Stimulated activated CD8-positive, alpha-beta memory T cell treated with anti-CD3 and anti-CD28 coated beads, Interleukin-4, amount 100 ng/mL, for 1 hour (primary cell): ENCODE results near the gene SCARB2.

Source experiments
- DNase-seq, 2 donors: peaks; one replicate each; pipeline ENCODE4 v3.0.0-alpha.2; 2020; ENCODE audit warnings: low read depth in 2 of 2, low spot score in 1 of 2

SCARB2 gene

GRCh38 chr4:76155979-76156378, 57.6 kb downstream of the SCARB2 start:
- DNase-seq, result no peak

DNA sequence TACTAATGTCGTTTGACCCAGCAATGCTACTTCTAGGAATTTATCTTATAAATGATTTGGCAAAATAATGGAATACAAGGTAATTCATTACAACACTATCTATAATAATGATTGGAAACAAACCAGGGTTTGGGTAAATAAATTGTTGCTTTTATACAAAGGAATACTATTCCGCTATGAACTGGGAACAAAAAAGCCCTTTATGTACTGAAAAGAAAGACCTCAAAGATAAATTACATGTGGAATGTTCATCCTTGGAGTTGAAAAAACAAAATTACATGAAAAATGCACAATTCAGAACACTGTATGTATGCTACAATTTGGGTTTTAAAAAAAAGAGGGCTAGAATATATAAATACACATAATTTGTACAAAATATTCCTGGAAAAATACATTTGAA, 60.3 kb downstream of the SCARB2 start:
- no peak for DNase-seq

- peak; percentile 88 to 89 for DNase-seq
Measured at GRCh38 chr4:76148142-76148865, 65.3 kb downstream of the SCARB2 start, which contains the start of gene NUP54. TSS of gene NUP54 (minus strand) at chr4:76148397. CDS start at chr4:76148374, 23 bp downstream.

- no peak for DNase-seq
Measured at GRCh38 chr4:76147454-76148141, 66.0 kb downstream of the SCARB2 start.

GRCh38 chr4:76144546-76144945, 69.1 kb downstream of the SCARB2 start:
- DNase-seq, result no peak

GRCh38 chr4:76141241-76141640, 72.4 kb downstream of the SCARB2 start:
- DNase-seq, result no peak

DNA sequence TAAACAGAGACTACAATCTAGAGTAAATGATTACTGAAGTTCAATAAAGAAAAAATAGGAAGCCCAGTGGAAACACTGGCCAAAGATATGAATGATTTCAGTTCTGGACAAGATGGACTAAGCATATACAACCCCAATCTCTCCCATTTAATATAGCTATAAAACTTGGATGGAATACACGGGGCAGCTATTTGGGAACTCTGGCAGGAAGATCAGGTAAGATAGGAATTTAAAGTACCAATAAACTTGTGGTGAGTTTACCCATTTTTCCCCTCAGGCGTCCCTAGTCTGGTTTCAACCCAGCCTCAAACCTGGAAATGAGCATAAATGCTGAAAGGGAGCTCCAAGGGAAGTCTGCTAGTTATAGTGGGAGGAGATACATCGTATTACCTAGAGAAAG, 85.9 kb downstream of the SCARB2 start:
- no peak for DNase-seq

- no peak for DNase-seq
Measured at GRCh38 chr4:76125816-76126215, 87.8 kb downstream of the SCARB2 start.

GRCh38 chr4:76120199-76120598, 93.4 kb downstream of the SCARB2 start:
- no peak for DNase-seq

- no peak for DNase-seq
Measured at GRCh38 chr4:76117536-76117935, 96.1 kb downstream of the SCARB2 start.

DNA sequence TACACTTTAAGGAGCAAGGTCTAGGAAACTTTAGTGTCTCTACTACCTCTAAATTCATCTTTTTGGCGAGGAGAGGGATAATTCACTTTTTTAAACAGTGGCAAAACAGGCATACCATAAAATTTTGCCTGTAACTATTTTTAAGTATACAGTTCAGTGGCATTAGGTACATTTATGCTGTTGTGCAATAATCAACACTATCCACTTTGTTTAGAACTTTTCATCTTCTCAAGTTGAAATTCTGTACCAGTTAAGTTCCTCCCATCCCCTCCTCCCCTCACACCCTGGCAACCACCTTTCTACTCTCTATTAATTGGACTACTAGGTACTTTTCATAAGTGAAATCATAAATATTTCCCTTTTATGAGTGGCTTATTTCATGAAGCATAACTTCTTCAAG, 96.8 kb downstream of the SCARB2 start:
- no peak for DNase-seq
